Activated CD8-positive, alpha-beta T cell treated with anti-CD3 and anti-CD28 coated beads, Interleukin-2, amount 10 ng/mL, durations not matched to agents 7 days and 5 days (primary cell): ENCODE measurements around the gene ADGRL3. TPM values are rescaled to one million over a fixed set of nuclear protein-coding genes. Genes with fewer than 3 reads are reported as not detected.

Experiments used
- ATAC-seq: fragments of 150-1000 bp; cut with Tn5 transposase; one replicate; pipeline ENCODE4 v1.10.0; 2021; ENCODE audit warnings: moderate library complexity
- CTCF ChIA-PET: fragments of 350-600 bp; sonication (Branson Sonifier 250); formaldehyde crosslinking; loops from one replicate; lab custom pipeline; 2021; ENCODE audit warnings: antibody characterized with exemption; lab: Charles Lee
- POLR2A ChIA-PET: fragments of 350-600 bp; sonication (Branson Sonifier 250); formaldehyde crosslinking; loops from one replicate; lab custom pipeline; 2021; ENCODE audit warnings: antibody characterized with exemption; lab: Charles Lee
- DNase-seq: peaks from one replicate; pipeline ENCODE4 v3.0.0-alpha.2; 2020
- H3K27ac Mint-ChIP-seq: one replicate; pipeline ENCODE4 v1.8.0; 2021; ENCODE audit warnings: mild to moderate bottlenecking, mixed read lengths
- H3K27me3 Mint-ChIP-seq: one replicate; pipeline ENCODE4 v1.8.0; 2021; ENCODE audit warnings: low read depth, mixed read lengths
- H3K36me3 Mint-ChIP-seq: one replicate; pipeline ENCODE4 v1.8.0; 2021; ENCODE audit warnings: low read depth, mixed read lengths
- H3K4me1 Mint-ChIP-seq: one replicate; pipeline ENCODE4 v1.8.0; 2021; ENCODE audit warnings: low read depth, mixed read lengths
- H3K4me3 Mint-ChIP-seq: one replicate; pipeline ENCODE4 v1.8.0; 2021; ENCODE audit warnings: mild to moderate bottlenecking, mixed read lengths
- H3K9me3 Mint-ChIP-seq: one replicate; pipeline ENCODE4 v1.8.0; 2022; ENCODE audit warnings: mixed read lengths; ENCODE audit not compliant: insufficient read depth
- total RNA-seq, 2 experiments: library from RNA; stranded (reverse); gene quantifications; one replicate each; pipeline ENCODE4 v1.2.3, GENCODE V29; 2021

ADGRL3 gene
- total RNA-seq, 2 experiments from 2014 or later = not detected

GRCh38 chr4:62096881-62097280 lies 896.8 kb downstream of the ADGRL3 start:
- CTCF ChIA-PET = no interaction called here
- Mint-ChIP-seq H3K9me3 (peaks cover 14% of the 10 kb centered on the region), H3K27me3 (no peaks in the 10 kb centered on the region), H3K27ac (no peak overlapping the region), H3K4me3 (no peak overlapping the region), H3K4me1 (no peaks in the 10 kb centered on the region), H3K36me3 (no peaks in the 10 kb centered on the region)
- no peak for DNase-seq
- ATAC-seq = no peak
- POLR2A ChIA-PET = no interaction called here

DNA sequence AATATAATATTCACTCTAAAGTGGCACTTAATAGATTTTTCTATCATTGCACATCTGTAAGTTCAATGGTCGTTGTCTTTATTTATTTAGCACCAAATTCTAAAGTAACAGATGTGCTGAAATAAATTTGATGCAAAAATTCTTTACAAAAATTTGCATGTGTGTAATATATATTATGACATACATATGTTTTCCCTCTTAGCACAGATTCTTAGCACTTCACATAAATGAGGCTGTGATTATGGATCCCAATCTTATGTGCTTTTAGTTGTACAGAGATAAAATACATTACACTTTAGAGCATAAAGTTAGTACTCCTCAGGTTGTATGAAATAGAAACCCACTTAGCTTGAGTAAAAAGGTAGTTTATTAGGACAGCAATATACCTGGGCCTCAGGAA lies 915.1 kb downstream of the ADGRL3 start:
- Mint-ChIP-seq H3K9me3 (peaks cover 11% of the 10 kb centered on the region), H3K4me3 (no peak overlapping the region), H3K27me3 (no peaks in the 10 kb centered on the region), H3K4me1 (no peaks in the 10 kb centered on the region), H3K36me3 (no peaks in the 10 kb centered on the region), H3K27ac (no peak overlapping the region)
- ATAC-seq (no peak), DNase-seq (no peak)
- ChIA-PET CTCF (no interaction called here), POLR2A (no interaction called here)

GRCh38 chr4:62117886-62118285 lies 917.8 kb downstream of the ADGRL3 start:
- peaks cover 15% of the 10 kb centered on the region for H3K9me3 Mint-ChIP-seq
- no peak for DNase-seq
- no peaks in the 10 kb centered on the region for H3K4me1 Mint-ChIP-seq
- CTCF ChIA-PET = no interaction called here
- no peak for ATAC-seq
- no peak overlapping the region for H3K4me3 Mint-ChIP-seq
- H3K27me3 Mint-ChIP-seq = no peaks in the 10 kb centered on the region
- POLR2A ChIA-PET = no interaction called here
- no peaks in the 10 kb centered on the region for H3K36me3 Mint-ChIP-seq
- H3K27ac Mint-ChIP-seq = no peak overlapping the region

GRCh38 chr4:62118558-62118957 lies 918.4 kb downstream of the ADGRL3 start:
- CTCF ChIA-PET = no interaction called here
- H3K36me3 Mint-ChIP-seq = no peaks in the 10 kb centered on the region
- H3K27ac Mint-ChIP-seq = no peak overlapping the region
- H3K9me3 Mint-ChIP-seq = peaks cover 16% of the 10 kb centered on the region
- ATAC-seq = no peak
- no peaks in the 10 kb centered on the region for H3K27me3 Mint-ChIP-seq
- no peak for DNase-seq
- H3K4me1 Mint-ChIP-seq = no peaks in the 10 kb centered on the region
- POLR2A ChIA-PET = no interaction called here
- H3K4me3 Mint-ChIP-seq = no peak overlapping the region

DNA sequence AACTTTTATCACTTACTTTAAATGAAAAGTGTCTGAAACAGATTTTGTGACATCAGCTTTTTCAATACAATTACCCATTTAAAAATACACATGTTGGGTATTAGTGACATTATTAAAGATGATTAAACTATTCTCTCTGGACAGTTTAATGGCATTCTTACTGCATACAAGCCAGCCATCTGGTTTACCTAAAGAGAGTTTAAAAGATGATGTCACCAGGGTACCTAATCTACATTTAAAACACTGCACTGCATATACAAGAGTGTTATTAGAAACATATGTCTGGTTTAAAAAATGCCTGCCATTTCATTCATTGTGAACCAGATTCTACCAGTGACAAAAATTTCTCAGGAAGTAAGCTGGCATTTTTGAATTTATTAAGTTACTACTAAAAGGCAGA lies 919.1 kb downstream of the ADGRL3 start:
- CTCF ChIA-PET = no interaction called here
- no peaks in the 10 kb centered on the region for H3K27me3 Mint-ChIP-seq
- H3K4me1 Mint-ChIP-seq = no peaks in the 10 kb centered on the region
- H3K4me3 Mint-ChIP-seq = no peak overlapping the region
- POLR2A ChIA-PET = no interaction called here
- DNase-seq (no peak), ATAC-seq (no peak)
- no peaks in the 10 kb centered on the region for H3K36me3 Mint-ChIP-seq
- peaks cover 13% of the 10 kb centered on the region for H3K9me3 Mint-ChIP-seq
- H3K27ac Mint-ChIP-seq = no peak overlapping the region

GRCh38 chr4:62126064-62126732 lies 926.1 kb downstream of the ADGRL3 start:
- Mint-ChIP-seq H3K27me3 (no peaks in the 10 kb centered on the region), H3K36me3 (no peaks in the 10 kb centered on the region), H3K4me3 (no peak overlapping the region), H3K9me3 (peaks cover 16% of the 10 kb centered on the region), H3K4me1 (no peaks in the 10 kb centered on the region), H3K27ac (no peak overlapping the region)
- DNase-seq (no peak), ATAC-seq (no peak)
- ChIA-PET CTCF (no interaction called here), POLR2A (no interaction called here)
